Spleen (tissue), 7 donors: ENCODE results near the gene KCNQ5.

Experiments used
- POLR2AphosphoS5 ChIP-seq, 3 donors: sonication (generic); formaldehyde crosslinking; IDR thresholded peaks; one replicate each; pipeline ENCODE4 v1.5.1; 2017; ENCODE audit warnings: antibody characterized with exemption in 3 of 3
- TF ChIP-seq, protein P1 (sequence below), 11 experiments: fragments of 200-600 bp in 7 of 11; fragments of 450-650 bp in 4 of 11; sonication (generic) in 4 of 11; IDR thresholded peaks in 8 of 11; conservative IDR thresholded peaks in 3 of 11; 1 replicate in 7 of 11; 2 replicates in 4 of 11; pipeline versions ENCODE4 v1.4.0 to v1.8.0; 2016 to 2021; ENCODE audit warnings: antibody characterized with exemption in 11 of 11, inconsistent platforms in 4 of 11, mild to moderate bottlenecking in 1 of 11
- donor health status: DM: no; HTN: no; CAD: no; lungs with moderate emphysema.
- donor health status: DM: no; HTN: no; CAD: no.
- donor health status: DM: no; HTN: no; CAD: no.

DNA sequence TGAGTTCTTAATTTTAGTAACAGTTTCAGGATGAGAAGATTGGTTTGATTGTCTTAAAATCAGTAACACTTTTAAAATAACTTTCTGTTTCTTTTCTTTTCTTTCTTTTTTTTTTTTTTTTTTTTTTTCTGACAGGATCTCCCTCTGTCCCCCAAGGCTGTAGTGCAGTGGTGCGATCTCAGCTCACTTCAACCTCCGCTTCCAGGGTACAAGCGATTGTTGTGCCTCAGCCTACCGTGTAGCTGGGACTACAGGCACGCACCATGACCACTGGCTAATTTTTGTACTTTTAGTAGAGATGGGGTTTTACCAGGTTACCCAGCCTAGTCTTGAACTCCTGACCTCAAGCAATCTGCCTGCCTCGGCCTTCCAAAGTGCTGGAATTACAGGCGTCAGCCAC lies 33.7 kb upstream of the KCNQ5 start:
- TF ChIP-seq, protein P1, sequence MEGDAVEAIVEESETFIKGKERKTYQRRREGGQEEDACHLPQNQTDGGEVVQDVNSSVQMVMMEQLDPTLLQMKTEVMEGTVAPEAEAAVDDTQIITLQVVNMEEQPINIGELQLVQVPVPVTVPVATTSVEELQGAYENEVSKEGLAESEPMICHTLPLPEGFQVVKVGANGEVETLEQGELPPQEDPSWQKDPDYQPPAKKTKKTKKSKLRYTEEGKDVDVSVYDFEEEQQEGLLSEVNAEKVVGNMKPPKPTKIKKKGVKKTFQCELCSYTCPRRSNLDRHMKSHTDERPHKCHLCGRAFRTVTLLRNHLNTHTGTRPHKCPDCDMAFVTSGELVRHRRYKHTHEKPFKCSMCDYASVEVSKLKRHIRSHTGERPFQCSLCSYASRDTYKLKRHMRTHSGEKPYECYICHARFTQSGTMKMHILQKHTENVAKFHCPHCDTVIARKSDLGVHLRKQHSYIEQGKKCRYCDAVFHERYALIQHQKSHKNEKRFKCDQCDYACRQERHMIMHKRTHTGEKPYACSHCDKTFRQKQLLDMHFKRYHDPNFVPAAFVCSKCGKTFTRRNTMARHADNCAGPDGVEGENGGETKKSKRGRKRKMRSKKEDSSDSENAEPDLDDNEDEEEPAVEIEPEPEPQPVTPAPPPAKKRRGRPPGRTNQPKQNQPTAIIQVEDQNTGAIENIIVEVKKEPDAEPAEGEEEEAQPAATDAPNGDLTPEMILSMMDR (IDR thresholded peaks at IDR 0.05 in 8 of 11, conservative IDR thresholded peaks at IDR 0.05 in 3 of 11) = no peak
- TF ChIP-seq POLR2AphosphoS5 (IDR thresholded peaks at IDR 0.05) = no peak
